COR-L47 (cell line): ENCODE results near the gene ADAM8.
"Not testable (repeated sequence)": the region's sequence is repeated elsewhere in the genome, so short reads cannot be mapped to it uniquely, and the experiment has no call there.

ENCODE experiments used
- DNase-seq: peaks from one replicate; lab custom pipeline; 2025; lab: John Stamatoyannopoulos, UW

Gene ADAM8

DNA sequence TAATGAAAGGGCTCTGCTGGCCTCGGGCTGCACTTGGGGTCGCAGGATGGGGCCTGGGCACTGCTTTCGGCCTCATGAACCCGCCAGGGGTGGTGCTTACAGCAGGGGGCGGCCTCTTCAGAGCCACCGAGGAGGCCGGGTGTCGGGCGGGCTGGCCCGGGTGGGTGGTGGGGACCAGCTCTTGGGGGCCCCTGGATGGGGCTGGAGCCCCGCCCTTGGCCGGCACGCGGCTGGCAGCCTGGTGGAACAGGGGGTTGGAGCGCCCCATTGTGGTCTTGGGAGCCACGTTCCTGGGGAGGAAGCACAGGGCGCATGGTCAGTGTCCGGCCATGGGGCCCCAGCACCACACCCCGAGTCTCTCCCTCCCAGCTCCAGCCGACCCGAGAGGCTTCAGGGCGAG, 8.8 kb downstream of the ADAM8 start:
- DNase-seq = no peak

DNA sequence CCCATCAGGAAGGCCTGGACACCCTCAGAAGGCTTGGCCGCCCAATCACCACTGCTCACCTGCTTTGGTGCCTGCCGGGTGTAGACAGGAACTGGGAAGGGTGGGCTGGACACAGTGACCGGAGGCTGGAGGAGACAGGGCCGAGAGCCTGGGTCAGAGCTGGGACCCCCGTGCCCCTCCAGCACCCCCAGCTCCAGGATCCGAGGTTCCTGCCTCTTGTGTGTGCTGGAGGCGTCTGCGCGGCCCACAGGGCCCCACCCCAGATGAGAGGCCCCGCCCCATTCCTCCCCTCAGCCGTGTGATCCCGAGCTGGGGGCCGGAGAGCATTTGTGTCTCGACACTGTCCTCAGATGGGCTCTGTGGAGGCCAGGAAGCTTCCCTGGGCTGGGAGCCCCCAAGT, 9.4 kb downstream of the ADAM8 start:
- no peak for DNase-seq

DNA sequence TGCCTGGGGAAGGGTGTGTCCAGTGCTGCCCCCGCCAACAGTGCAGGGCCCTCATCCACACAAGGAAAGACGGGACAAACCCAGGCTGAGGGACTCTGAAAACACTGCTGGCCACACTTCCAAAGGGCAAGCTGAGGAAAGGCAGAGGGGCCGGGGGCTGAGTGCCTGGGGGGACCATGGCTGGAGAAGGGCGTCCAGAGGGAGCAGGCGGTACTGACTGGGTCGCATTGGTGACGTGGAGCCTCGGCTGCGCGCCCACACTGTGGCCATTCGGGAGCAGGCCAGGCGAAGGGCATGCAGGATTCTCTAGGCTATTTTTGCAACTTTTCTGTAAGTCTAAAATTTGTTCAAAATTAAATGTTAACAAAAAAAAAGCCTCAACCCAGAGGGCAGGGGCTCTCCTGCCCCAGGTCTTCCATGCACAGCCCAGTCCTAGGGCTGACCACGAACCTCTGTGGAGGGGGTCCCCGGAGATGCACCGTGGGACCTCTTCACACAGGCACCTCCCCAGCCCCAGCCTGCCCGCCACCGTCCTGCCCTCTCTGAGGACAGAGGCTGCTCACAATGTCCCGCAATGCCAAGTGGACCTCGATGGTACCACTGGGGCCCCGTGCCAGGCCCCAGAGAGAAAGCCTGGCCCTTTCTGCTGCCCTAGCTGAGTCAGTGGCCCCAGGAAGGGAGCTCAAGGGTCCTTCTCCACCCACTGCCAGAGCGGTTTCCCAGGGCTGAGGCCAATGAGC, 10.4 kb downstream of the ADAM8 start:
- no peak for DNase-seq

DNA sequence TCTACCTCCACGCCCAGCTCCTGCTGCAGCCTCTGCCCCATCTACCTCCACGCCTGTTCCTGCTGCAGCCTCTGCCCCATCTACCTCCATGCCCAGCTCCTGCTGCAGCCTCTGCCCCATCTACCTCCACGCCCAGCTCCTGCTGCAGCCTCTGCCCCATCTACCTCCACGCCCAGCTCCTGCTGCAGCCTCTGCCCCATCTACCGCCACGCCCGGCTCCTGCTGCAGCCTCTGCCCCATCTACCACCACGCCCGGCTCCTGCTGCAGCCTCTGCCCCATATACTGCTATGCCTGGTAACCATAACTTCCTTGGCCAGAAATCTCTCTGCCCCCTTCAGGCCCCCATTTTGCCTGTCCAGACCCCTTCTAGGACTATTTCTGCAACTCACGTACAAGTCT, 11.6 kb downstream of the ADAM8 start:
- not testable (repeated sequence) for DNase-seq

DNA sequence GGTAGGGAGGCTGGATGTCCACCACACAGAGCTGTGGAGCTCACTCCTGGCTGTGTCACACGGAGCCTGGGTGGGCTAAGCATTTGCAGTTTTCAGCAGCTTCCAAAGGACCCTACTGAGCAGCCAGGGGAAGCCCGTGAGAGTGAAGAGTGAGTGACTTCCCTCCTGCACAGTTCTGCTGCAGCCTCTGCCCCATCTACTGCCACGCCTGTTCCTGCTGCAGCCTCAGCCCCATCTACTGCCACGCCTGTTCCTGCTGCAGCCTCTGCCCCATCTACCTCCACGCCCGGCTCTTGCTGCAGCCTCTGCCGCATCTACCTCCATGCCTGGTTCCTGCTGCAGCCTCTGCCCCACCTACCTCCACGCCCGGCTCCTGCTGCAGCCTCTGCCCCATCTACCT, 12.2 kb downstream of the ADAM8 start:
- no peak for DNase-seq

DNA sequence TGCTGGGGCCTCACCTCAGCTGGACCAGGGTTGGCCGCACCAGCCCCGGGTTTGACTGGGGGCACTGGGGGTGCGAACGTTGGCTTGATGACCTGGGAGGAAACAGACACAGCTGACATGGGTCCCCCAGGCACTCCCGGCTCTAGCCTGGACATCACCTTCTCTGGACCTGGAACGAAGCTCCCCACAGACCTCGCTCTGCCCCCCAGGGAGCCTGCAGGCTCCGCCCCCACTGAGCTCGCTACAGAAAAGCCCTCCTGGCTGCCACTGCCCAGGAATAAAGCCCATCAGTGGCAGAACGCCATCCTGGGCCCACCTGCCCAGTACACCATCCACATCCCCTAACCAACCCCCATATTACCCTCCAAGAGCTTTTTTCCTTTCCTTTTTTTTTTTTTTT, 13.0 kb downstream of the ADAM8 start:
- no peak for DNase-seq

GRCh38 chr10:133262696-133263095, 14.0 kb downstream of the ADAM8 start:
- DNase-seq = peak; percentile 78

GRCh38 chr10:133261726-133262325, 14.8 kb downstream of the ADAM8 start:
- DNase-seq = peak; percentile 48

DNA sequence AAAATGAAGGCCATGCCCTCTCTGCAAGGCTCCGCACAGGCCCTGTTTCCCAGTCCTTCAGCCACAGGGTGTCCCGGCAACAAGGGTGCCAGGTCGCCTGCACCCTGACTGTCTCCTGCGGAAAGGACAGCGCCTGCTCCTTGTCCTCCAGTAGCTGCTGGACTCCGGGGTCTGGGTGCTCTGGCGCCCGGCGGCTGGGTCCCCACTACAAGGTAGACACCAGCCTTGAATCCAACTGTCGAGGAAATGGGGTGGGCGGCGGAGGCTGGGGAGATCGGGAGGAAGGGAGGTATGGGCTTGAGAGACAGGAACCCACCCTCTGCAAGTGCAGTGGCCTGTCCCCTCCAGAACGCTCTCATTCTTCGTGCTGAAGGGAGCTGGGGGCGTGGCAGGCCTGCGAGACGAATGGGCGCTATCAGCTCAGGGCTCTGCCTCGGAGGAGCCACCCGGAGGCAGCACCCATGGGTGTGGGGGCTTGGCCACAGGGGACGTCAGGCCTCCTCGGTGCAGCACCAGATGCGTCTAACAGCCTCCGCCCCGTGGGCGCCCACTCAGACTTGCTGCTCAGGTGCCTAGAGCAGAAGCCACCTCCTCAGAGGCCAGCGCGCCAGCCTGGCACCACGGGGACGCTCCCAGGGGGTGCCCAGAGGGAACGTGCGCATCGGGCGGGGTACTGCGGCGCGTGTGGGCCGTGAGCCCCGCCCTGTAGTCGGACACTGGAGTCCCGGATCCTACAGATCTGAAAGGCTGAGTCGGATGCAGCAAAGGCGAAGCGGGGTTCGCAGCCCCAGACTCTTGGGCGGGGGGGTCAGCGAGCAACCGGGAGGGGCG, 15.6 kb downstream of the ADAM8 start:
- DNase-seq = peak; percentile 46

DNA sequence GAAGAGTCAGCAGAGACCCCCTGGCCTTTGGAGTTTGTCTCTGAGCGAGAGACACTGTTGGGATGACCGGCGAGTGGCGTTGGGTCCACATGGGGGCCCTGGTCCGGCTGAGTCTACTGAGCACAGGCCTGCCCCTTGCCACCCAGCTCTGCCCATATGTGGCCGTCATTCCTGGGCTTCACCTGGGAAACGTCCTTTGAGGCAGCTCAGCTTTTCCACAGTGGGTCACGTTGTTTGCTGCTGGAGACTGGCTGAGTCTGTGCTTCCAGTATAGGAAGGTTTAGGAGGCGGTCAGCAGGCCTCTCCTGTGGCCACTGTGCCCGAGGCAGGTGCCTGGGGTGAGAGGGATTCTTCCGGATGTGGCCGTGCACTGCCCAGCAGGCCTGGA, 17.1 kb downstream of the ADAM8 start:
- DNase-seq = no peak

- DNase-seq = no peak
These were observed 17.7 kb downstream of the ADAM8 start for GRCh38 chr10:133258818-133259601.

DNA sequence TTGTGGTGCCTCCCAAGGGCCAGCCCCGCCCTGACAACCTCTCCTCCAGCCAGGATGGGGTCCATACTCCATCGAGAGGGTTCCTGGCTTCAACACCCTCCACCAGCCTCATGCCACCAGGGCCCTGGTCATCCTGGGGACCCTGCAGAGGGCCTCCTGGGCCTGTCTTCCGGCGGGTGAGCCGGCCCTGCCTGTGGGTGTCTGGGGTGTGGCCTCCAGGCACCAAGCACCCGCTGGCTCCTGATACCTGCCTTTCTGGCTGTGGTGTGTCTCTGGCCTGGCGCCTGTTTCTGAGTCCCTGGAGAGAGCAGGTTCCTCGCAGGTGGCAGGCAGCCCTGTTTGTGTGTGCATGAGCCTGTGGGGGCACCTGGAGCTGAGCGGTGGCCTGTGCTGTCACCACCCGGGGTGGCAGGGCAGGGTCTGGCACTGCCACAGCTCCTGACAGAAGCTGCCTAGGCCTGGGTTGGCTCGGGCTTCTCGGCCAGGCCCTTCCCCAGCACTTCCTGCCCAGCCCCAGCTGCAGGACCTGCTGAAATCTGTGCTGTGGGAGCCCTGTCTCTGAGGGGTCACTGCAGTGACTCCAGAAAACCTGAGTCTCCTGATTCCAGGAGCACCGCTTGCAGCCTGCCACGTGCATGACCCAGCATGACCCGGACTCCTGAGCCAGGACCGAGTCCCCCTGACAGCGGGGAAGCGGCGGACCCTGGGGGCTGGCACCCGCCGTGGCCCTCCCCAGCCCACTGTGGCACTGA, 18.4 kb downstream of the ADAM8 start:
- peak; percentile 48 for DNase-seq

- DNase-seq = no peak
These were observed 19.1 kb downstream of the ADAM8 start for GRCh38 chr10:133257489-133258065.

GRCh38 chr10:133255323-133255722, 21.3 kb downstream of the ADAM8 start:
- DNase-seq = no peak

GRCh38 chr10:133254421-133255120, 22.1 kb downstream of the ADAM8 start:
- DNase-seq = no peak

DNA sequence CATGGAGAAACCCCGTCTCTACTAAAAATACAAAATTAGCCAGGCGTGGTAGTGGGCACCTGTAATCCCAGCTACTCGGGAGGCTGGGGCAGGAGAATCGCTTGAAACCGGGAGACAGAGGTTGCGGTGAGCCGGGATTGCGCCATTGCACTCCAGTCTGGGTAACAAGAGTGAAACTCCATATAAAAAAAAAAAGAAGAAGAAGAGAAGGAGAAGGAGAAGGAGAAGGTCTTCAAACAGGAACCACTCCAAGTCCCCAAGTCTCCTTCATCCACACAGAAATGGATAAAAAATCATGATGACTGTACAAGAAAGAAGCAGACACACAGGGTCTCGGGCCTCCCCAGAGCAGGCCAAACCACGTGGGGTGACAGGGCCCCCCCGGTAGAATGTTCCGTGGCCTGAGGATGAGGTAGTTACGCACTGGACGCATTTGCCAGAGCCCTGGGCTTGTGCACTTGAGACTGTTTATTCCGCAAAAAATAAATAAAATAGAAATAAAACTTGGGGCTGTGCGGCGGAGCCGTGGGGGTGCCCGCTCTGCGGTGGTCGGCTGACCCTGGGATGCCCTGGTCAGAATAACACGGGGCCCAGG, 23.2 kb downstream of the ADAM8 start:
- no peak for DNase-seq

GRCh38 chr10:133252223-133252552, 24.5 kb downstream of the ADAM8 start:
- DNase-seq = no peak

DNA sequence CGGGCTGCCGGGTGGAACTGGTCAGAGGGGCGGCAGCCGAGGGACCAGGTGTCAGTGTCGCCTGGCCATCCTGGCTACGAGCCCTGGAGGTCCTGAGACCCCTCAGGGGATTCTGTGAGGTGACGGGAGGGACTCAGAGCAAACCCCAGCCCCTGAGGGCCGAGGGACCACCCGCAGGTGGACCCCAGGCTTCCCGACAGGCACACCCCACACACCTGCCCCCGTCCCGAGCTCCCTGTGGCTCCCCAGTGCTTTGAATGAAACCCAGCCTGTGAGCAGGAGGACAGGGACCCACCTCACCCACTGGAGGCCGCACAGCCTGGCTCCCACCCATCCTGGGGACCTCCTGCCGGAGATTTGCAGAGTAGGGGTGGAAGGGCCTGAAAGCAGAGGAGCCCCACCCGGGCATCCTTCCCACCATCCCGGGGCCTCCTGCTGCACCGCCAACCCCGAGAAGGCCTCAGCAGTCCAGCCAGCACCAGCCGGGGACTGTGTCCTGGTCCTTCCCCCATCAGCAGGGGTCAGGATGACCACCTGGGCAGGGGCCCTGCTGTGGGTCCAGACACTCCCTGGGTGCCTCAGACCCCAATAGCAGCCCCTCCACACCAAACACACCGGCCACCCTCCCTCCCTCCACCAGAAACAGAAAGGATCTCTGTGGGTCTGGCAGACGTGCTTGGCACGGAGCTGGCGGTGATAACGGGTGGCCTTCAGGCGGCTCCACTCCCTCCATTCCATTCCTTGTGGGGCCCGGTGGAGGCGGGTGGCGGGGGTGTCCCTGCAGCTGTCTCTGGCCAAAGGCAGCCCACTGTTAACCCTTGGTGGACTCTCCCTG, 25.1 kb downstream of the ADAM8 start:
- DNase-seq = no peak
